Glutamatergic neuron (in vitro differentiated cells): ENCODE data around the gene PLA2G2A. TPM values are rescaled to one million over a fixed set of nuclear protein-coding genes. Genes with fewer than 3 reads are reported as not detected.
"Not testable (repeated sequence)": the region's sequence is repeated elsewhere in the genome, so short reads cannot be mapped to it uniquely, and the experiment has no call there.

ENCODE experiments used
- DNase-seq: peaks from one replicate; pipeline ENCODE4 v3.0.0; 2022
- H3K27ac Mint-ChIP-seq: one replicate; pipeline ENCODE4 v1.8.0; 2020; ENCODE audit warnings: mild to moderate bottlenecking, mixed read lengths, inconsistent platforms; ENCODE audit not compliant: unreplicated experiment
- H3K27me3 Mint-ChIP-seq: one replicate; pipeline ENCODE4 v1.8.0; 2020; ENCODE audit warnings: mild to moderate bottlenecking, moderate library complexity, mixed read lengths, inconsistent platforms; ENCODE audit not compliant: unreplicated experiment
- H3K36me3 Mint-ChIP-seq: one replicate; pipeline ENCODE4 v1.8.0; 2020; ENCODE audit warnings: mild to moderate bottlenecking, mixed read lengths, inconsistent platforms; ENCODE audit not compliant: unreplicated experiment
- H3K4me1 Mint-ChIP-seq: one replicate; pipeline ENCODE4 v1.8.0; 2020; ENCODE audit warnings: mild to moderate bottlenecking, low read depth, mixed read lengths, inconsistent platforms; ENCODE audit not compliant: unreplicated experiment
- H3K4me3 Mint-ChIP-seq: one replicate; pipeline ENCODE4 v1.8.0; 2020; ENCODE audit warnings: mild to moderate bottlenecking, mixed read lengths, inconsistent platforms; ENCODE audit not compliant: unreplicated experiment
- H3K9me3 Mint-ChIP-seq: one replicate; pipeline ENCODE4 v1.8.0; 2020; ENCODE audit warnings: mild to moderate bottlenecking, moderate library complexity, mixed read lengths, inconsistent platforms; ENCODE audit not compliant: unreplicated experiment
- total RNA-seq: library from RNA; stranded (reverse); fragmentation: NEBNext Ultra II Directional; extraction: Animal tissue kit (Norgen Biotek cat#: 25700); gene quantifications from one replicate; pipeline ENCODE4 v1.2.1, GENCODE V29; 2021; ENCODE audit not compliant: unreplicated experiment
- TF ChIP-seq, protein P1 (sequence below): fragments of 200-600 bp; sonication (generic); IDR thresholded peaks from one replicate; pipeline ENCODE4 v1.5.0; 2021; ENCODE audit not compliant: partially characterized antibody, unreplicated experiment

PLA2G2A gene
- total RNA-seq, 1 donor from 2014 or later, result not detected

DNA sequence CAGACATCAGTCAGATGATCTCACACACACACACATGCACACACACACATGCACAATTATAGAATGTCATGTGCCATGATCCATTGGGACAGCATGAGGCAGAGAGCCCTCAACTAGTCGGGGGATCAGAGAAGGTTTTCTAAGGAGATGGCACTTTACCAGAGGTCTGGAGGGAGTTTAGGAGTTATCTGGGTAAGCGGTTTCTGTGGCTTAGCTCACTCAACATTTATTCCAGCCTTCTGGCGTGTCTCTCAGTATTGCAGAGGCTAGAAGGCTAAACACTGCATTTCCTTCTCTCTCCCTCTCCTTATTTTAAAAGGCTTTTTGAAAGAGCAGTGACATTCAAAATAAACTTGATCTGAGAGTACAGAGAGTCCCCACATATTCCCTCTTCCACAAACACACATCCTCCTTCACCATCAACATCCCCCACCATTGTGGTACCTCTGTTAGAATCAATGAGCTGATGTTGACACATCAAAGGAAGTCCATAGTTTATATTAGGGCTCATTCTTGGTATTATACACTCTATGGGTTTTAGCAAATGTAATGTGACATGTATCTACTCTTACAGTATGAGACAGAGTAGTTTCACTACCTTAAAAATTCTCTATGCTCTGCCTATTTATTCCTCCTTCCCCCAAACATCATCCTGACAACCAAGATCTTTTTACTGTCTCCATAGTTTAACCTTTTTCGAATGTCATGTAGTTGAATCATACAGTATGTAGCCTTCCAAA, 9.0 kb upstream of the PLA2G2A start:
- no peaks in the 10 kb centered on the region for H3K36me3 Mint-ChIP-seq
- H3K27me3 Mint-ChIP-seq, result no peaks in the 10 kb centered on the region
- H3K4me3 Mint-ChIP-seq, result no peak overlapping the region
- no peak for DNase-seq
- H3K4me1 Mint-ChIP-seq, result peaks cover 25% of the 10 kb centered on the region
- H3K9me3 Mint-ChIP-seq, result no peaks in the 10 kb centered on the region
- H3K27ac Mint-ChIP-seq, result no peak overlapping the region
- TF ChIP-seq, protein P1, sequence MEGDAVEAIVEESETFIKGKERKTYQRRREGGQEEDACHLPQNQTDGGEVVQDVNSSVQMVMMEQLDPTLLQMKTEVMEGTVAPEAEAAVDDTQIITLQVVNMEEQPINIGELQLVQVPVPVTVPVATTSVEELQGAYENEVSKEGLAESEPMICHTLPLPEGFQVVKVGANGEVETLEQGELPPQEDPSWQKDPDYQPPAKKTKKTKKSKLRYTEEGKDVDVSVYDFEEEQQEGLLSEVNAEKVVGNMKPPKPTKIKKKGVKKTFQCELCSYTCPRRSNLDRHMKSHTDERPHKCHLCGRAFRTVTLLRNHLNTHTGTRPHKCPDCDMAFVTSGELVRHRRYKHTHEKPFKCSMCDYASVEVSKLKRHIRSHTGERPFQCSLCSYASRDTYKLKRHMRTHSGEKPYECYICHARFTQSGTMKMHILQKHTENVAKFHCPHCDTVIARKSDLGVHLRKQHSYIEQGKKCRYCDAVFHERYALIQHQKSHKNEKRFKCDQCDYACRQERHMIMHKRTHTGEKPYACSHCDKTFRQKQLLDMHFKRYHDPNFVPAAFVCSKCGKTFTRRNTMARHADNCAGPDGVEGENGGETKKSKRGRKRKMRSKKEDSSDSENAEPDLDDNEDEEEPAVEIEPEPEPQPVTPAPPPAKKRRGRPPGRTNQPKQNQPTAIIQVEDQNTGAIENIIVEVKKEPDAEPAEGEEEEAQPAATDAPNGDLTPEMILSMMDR, result no peak

DNA sequence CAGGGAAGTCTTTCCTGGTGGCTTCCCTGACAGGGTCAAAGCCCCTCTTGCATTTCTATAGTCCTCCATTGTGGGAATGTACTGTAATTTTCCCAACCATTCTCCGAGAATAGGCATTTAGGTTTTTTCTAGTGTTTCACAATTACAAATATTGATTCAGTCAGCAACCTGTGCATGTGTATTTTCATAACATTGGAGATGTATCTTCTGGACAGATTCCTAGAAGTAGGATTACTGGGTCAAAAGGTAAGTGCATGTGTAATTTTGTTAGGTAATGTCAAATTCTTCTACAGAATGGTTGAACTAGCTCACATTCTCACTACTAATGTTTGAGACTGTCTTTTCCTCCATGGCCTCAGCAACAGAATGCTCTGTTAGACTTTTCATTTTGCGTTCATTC, 8.3 kb upstream of the PLA2G2A start:
- H3K4me1 Mint-ChIP-seq, result peaks cover 22% of the 10 kb centered on the region
- TF ChIP-seq, protein P1, result no peak
- no peak overlapping the region for H3K4me3 Mint-ChIP-seq
- H3K27ac Mint-ChIP-seq, result no peak overlapping the region
- no peaks in the 10 kb centered on the region for H3K9me3 Mint-ChIP-seq
- DNase-seq, result no peak
- H3K36me3 Mint-ChIP-seq, result no peaks in the 10 kb centered on the region
- no peaks in the 10 kb centered on the region for H3K27me3 Mint-ChIP-seq

DNA sequence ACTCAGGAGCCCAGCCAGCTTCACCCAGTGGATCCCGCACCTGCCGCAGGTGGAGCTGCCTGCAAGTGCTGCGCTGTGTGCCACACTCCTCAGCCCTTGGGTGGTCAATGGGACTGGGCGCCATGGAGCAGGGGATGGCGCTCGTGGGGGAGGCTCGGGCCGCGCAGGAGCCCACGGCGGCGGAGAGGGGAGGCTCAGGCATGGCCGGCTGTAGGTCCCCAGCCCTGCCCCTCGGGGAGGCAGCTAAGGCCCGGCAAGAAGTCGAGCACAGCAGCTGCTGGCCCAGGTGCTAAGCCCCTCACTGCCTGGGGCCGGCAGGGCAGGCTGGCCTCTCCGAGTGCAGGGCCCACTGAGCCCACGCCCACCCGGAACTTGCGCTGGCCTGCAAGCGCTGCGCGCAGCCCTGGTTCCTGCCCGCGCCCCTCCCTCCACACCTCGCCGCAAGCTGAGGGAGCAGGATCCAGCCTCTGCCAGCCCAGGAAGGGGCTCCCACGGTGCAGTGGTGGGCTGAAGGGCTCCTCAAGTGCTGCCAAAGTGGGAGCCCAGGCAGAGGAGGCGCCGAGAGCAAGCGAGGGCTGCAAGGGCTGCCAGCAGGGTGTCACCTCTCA, 5.1 kb upstream of the PLA2G2A start:
- not testable (repeated sequence) for H3K4me3 Mint-ChIP-seq, H3K27me3 Mint-ChIP-seq, DNase-seq, H3K27ac Mint-ChIP-seq, H3K4me1 Mint-ChIP-seq, H3K9me3 Mint-ChIP-seq, H3K36me3 Mint-ChIP-seq

DNA sequence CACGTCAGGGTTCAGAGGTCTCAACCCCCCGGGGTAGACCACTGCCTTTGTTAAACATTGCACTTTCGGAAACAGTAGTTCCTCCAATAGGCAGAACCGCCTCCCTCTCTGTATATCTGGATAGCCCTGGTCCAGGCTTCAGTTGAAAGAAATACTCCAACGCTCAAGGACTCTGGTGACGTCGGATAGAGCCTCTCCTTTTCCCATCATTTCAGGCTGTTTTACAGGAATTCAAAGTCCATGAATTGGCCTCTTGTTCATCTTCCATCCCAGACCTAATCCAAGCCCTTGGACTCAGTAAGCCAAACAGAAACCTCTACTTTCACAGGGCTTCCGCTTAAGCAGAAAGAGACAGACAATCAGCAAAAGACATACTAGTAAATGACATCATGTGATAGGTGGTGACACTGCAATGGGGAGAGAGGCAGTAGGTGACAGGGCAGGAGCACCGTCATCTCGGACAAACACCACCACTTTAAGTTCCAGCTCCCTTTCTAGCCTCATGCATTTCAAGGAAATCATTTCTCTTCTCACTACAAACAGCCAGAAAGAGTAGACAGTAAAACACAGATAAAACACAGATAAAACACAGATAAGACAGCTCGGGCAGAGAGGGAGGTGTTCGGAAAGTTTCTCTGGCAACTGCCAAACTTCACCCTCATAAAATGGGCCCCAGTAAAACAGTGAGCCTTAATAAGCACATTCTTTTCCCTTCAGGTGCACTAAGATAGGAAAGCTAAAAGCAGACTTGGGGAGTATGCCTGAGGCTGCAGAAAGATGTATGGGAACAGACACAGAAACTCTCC, 2.3 kb upstream of the PLA2G2A start:
- Mint-ChIP-seq H3K4me1 (peaks cover 8% of the 10 kb centered on the region), H3K36me3 (peaks cover 10% of the 10 kb centered on the region), H3K27me3 (no peaks in the 10 kb centered on the region), H3K9me3 (no peaks in the 10 kb centered on the region), H3K27ac (no peak overlapping the region), H3K4me3 (no peak overlapping the region)
- TF ChIP-seq, protein P1, result no peak
- DNase-seq, result no peak

DNA sequence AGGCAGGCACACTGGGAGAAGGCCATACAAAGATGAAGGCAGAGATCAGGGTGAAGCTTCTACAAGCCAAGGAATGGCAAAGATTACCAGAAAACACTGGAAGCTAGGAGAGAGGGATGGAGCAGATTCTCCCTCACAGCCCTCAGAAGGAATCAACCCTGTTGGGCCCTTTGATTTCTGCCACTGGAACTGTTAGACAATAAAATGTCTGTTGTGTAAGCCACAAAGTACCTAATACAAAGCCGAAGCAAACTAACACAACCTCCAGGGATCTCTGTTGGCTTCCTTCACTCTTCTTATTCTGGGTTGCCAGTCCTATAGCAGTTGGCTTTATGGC, 1.7 kb upstream of the PLA2G2A start:
- H3K4me1 Mint-ChIP-seq, result peaks cover 8% of the 10 kb centered on the region
- no peak overlapping the region for H3K4me3 Mint-ChIP-seq
- no peak overlapping the region for H3K27ac Mint-ChIP-seq
- H3K36me3 Mint-ChIP-seq, result peaks cover 10% of the 10 kb centered on the region
- no peak for DNase-seq
- no peaks in the 10 kb centered on the region for H3K27me3 Mint-ChIP-seq
- TF ChIP-seq, protein P1, result no peak
- no peaks in the 10 kb centered on the region for H3K9me3 Mint-ChIP-seq
